ENCODE data around the gene OCSTAMP. TPM values are rescaled to one million over a fixed set of nuclear protein-coding genes. Genes with fewer than 3 reads are reported as not detected.

OCSTAMP gene
- total and polyA plus RNA-seq, 12 donors: not detected

DNA sequence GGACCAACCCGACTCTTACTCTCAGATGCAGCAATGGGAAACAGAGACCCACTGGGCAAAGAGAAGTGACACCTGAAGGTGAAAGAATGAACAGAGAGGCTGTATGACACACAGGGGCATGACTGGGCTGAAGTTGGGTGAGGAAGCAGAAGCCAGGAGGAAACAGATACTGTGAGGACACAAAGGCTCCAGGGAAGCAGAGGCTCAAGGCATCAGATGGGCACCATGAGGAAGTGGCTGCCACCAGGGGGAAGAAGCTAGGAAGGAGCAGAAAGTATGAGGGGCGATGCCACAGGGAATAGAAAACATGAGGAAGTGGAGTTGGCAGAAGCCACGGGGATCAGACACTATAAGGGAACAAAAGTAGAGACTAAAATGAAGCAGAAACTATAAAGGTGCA lies 30.9 kb upstream of the OCSTAMP start:
- H3K4me1 ChIP-seq: no peaks in the 10 kb centered on the region
- ATAC-seq (no peak), DNase-seq (no peak)
- H3K9me3 ChIP-seq: no peaks in the 10 kb centered on the region
- TF ChIP-seq, protein P1, sequence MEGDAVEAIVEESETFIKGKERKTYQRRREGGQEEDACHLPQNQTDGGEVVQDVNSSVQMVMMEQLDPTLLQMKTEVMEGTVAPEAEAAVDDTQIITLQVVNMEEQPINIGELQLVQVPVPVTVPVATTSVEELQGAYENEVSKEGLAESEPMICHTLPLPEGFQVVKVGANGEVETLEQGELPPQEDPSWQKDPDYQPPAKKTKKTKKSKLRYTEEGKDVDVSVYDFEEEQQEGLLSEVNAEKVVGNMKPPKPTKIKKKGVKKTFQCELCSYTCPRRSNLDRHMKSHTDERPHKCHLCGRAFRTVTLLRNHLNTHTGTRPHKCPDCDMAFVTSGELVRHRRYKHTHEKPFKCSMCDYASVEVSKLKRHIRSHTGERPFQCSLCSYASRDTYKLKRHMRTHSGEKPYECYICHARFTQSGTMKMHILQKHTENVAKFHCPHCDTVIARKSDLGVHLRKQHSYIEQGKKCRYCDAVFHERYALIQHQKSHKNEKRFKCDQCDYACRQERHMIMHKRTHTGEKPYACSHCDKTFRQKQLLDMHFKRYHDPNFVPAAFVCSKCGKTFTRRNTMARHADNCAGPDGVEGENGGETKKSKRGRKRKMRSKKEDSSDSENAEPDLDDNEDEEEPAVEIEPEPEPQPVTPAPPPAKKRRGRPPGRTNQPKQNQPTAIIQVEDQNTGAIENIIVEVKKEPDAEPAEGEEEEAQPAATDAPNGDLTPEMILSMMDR (IDR thresholded peaks at IDR 0.05): no peak
- no peaks in the 10 kb centered on the region for H3K36me3 ChIP-seq
- H3K27ac ChIP-seq: no peak overlapping the region
- H3K4me3 ChIP-seq: no peak overlapping the region
- intact Hi-C loops (cut with DNase I): no loop called here
- peaks cover 0 to 2% (median 0%) of the 10 kb centered on the region in 7 donors for H3K27me3 ChIP-seq
- 84 to 91% methylated on average over 3 of the region's 3 CpGs for WGBS, 2 donors

DNA sequence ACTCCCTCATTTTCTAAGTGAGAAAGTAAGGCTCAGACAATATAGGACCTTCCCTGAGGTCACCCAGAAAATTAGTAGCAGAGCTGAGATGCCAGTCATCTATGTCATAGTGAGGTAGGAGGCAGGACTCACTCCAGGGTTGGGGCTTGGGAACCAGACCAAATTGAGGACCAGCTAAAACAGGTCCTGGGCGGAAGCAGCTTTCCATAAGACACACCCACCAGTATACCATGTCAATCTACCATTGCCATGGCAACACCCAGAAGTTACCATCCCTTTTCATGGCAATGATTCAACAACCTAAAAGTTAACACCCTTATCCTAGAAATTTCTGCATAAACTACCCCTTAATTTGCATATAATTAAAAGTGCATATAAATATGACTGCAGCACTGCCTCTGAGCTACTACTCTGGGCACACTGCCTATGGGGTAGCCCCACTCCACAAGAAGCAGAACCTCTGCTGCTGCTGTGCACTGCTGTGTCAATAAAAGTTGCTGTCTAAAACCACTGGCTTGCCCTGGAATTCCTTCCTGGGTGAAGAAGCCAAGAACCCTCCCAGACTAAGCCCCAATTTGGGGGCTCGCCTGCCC lies 30.3 kb upstream of the OCSTAMP start:
- Histone ChIP-seq H3K4me1 (peaks cover 0 to 4% (median 0%) of the 10 kb centered on the region in 9 donors), H3K36me3 (no peaks in the 10 kb centered on the region), H3K4me3 (no peak overlapping the region), H3K27me3 (peaks cover 0 to 2% (median 0%) of the 10 kb centered on the region in 7 donors), H3K27ac (no peak overlapping the region), H3K9me3 (no peaks in the 10 kb centered on the region)
- DNase-seq: no peak
- 91 to 98% methylated on average over 2 of the region's 2 CpGs for WGBS, 2 donors
- TF ChIP-seq, protein P1 (IDR thresholded peaks at IDR 0.05): no peak
- no peak for ATAC-seq
- intact Hi-C loops (cut with DNase I): no loop called here

DNA sequence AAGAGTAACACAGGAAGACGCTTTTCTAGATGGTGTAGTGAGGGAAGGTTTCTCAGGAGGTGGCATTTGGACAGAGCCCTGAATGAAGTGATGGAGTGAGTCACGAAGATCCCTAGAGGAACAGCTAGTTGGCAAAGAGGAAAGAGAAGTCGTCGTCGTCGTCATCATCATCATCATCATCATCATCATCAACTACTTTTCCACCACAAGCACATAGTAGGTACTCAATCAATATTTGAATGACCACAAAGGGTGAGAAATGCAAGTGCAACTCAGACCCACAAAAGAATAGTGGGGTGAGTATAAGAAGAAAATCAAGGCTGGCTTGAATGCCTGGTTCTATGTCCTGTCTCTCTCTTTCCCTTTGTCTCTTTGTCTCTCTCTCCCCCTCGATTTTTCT lies 28.3 kb upstream of the OCSTAMP start:
- Histone ChIP-seq H3K36me3 (no peaks in the 10 kb centered on the region), H3K27me3 (peaks cover 0 to 2% (median 0%) of the 10 kb centered on the region in 7 donors), H3K4me3 (no peak overlapping the region), H3K9me3 (no peaks in the 10 kb centered on the region), H3K4me1 (peaks cover 0 to 5% (median 0%) of the 10 kb centered on the region in 9 donors), H3K27ac (no peak overlapping the region)
- TF ChIP-seq, protein P1 (IDR thresholded peaks at IDR 0.05): no peak
- DNase-seq: no peak
- intact Hi-C loops (cut with DNase I): no loop called here
- 88 to 90% methylated on average over 7 of the region's 7 CpGs for WGBS, 2 donors
- ATAC-seq: no peak

DNA sequence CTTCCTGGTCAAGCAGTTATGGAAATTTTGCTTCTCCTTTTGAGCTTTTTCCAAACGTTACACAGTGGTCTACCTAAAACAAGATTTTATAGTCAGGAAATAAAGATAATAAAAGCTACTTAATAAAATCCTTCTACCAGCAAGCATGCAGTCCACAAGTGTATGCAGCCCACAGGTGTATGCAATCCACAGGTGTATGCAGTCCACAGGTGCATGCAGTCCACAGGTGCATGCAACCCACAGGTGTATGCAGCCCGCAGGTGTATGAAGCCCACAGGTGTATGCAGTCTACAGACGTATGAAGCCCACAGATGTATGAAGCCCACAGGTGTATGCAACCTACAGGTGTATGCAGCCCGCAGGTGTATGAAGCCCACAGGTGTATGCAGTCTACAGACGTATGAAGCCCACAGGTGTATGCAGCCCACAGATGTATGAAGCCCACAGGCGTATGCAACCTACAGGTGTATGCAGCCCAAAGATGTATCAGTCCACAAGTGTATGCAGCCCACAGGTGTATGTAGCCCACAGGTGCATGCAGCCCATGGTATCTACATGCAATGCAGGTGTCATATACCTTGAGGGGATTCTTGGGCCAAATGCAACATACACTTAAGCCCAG lies 26.4 kb upstream of the OCSTAMP start:
- Histone ChIP-seq H3K4me1 (peaks cover 0 to 12% (median 3%) of the 10 kb centered on the region in 9 donors), H3K27me3 (no peaks in the 10 kb centered on the region), H3K9me3 (no peaks in the 10 kb centered on the region), H3K4me3 (no peak overlapping the region), H3K36me3 (no peaks in the 10 kb centered on the region), H3K27ac (no peak overlapping the region)
- 80 to 85% methylated on average over 6 of the region's 6 CpGs for WGBS, 2 donors
- DNase-seq (no peak), ATAC-seq (peak in 1 of 8 donors; percentile 42)
- TF ChIP-seq, protein P1 (IDR thresholded peaks at IDR 0.05): no peak
- intact Hi-C loops (cut with DNase I): no loop called here
